K562 (cell line): Measurements from ENCODE around the gene COL15A1. TPM values are rescaled to one million over a fixed set of nuclear protein-coding genes. Genes with fewer than 3 reads are reported as not detected.
"Not testable (repeated sequence)": the region's sequence is repeated elsewhere in the genome, so short reads cannot be mapped to it uniquely, and the experiment has no call there.

Experiments
- ATAC-seq: fragments of 200-7000 bp; cut with Tn5 transposase; 3 replicates; pipeline ENCODE4 v1.9.1; 2020; ENCODE audit warnings: moderate library complexity
- BruUV-seq: library from RNA; stranded (reverse); fragments of 400-500 nt; replicated peaks from 2 replicates; lab custom pipeline; 2021; lab: Mats Ljungman, UMichigan
- CTCF ChIA-PET: fragments of 300-600 bp; formaldehyde crosslinking; extraction: SDS; loops from one replicate; lab custom pipeline; 2021; ENCODE audit warnings: low intra/inter-chr PET ratio; lab: Yijun Ruan, JAX
- POLR2A ChIA-PET: fragments of 300-600, 350-650 bp; sonication (Branson Sonifier 250); formaldehyde crosslinking; extraction: SDS; loops from one replicate; lab custom pipeline; 2021; ENCODE audit warnings: antibody characterized with exemption, inconsistent platforms; lab: Yijun Ruan, JAX
- DNase-seq, 4 experiments: peaks; one replicate each; pipeline versions ENCODE4 v3.0.0 to v3.0.0-alpha.2; 2011 to 2018; ENCODE audit warnings: low spot score in 3 of 4, mixed read lengths in 3 of 4; ENCODE audit errors: extremely low read depth in 1 of 4
- FAIRE-seq: peaks from 2 replicates; lab custom pipeline; 2011; peaks lifted over from hg19 to GRCh38; lab: Jason Lieb, UNC
- H2AFZ ChIP-seq: 2 replicates; pipeline ENCODE4 v1.6.0; 2011; ENCODE audit warnings: low read depth, low read length, control low read depth, inconsistent platforms
- H3K27ac ChIP-seq: fragments of 200-600 bp; 3 replicates; pipeline ENCODE4 v1.8.0; 2011; ENCODE audit warnings: low read depth, mild to moderate bottlenecking, control low read depth, inconsistent platforms, low read length, moderate library complexity, mixed read lengths; ENCODE audit errors: extremely low read depth
- H3K27me3 ChIP-seq, 2 experiments: fragments of 300-600 bp in 1 of 2; 2 replicates in 1 of 2; 3 replicates in 1 of 2; pipeline versions ENCODE4 v1.6.0 to v1.8.0; 2011; ENCODE audit warnings: inconsistent platforms in 2 of 2, low read length in 2 of 2, mild to moderate bottlenecking in 1 of 2, mixed read lengths in 1 of 2, moderate library complexity in 1 of 2; ENCODE audit not compliant: control insufficient read depth in 2 of 2, insufficient read depth in 2 of 2
- H3K36me3 ChIP-seq: fragments of 300-600 bp; 3 replicates; pipeline ENCODE4 v1.8.0; 2011; ENCODE audit warnings: mild to moderate bottlenecking, low read length, inconsistent platforms; ENCODE audit not compliant: control insufficient read depth, insufficient read depth
- H3K4me1 ChIP-seq, 2 experiments: fragments of 200-600 bp in 1 of 2; replicated peaks in 1 of 2; 2 replicates in 1 of 2; 3 replicates in 1 of 2; pipeline versions ENCODE4 v1.5.1 to v1.8.0; 2011; ENCODE audit warnings: inconsistent platforms in 2 of 2, low read length in 2 of 2, mild to moderate bottlenecking in 1 of 2, mixed read lengths in 1 of 2, moderate library complexity in 1 of 2; ENCODE audit not compliant: control insufficient read depth in 2 of 2, insufficient read depth in 2 of 2
- H3K4me2 ChIP-seq: 2 replicates; pipeline ENCODE4 v1.6.1; 2011; ENCODE audit warnings: low read length, control low read depth, inconsistent platforms, mixed read lengths; ENCODE audit not compliant: insufficient read depth
- H3K4me3 ChIP-seq: fragments of 200-600 bp; sonication (generic), shearing (Covaris generic); 2 replicates; pipeline ENCODE4 v1.5.1; 2016; ENCODE audit warnings: control low read depth, inconsistent platforms
- H3K79me2 ChIP-seq: fragments of 200-600 bp; 3 replicates; pipeline ENCODE4 v1.8.0; 2011; ENCODE audit warnings: low read length, inconsistent platforms; ENCODE audit not compliant: control insufficient read depth, insufficient read depth
- H3K9ac ChIP-seq, 2 experiments: 2 replicates each; pipeline versions ENCODE4 v1.6.0 to v1.6.1; 2011; ENCODE audit warnings: low read depth in 2 of 2, low read length in 2 of 2, control low read depth in 1 of 2, inconsistent platforms in 1 of 2, mild to moderate bottlenecking in 1 of 2, mixed read lengths in 1 of 2; ENCODE audit not compliant: insufficient read depth in 1 of 2
- H3K9me1 ChIP-seq: one replicate; pipeline ENCODE4 v1.6.0; 2011; ENCODE audit warnings: inconsistent platforms, mild to moderate bottlenecking, low read length, moderate library complexity; ENCODE audit not compliant: control insufficient read depth, insufficient read depth
- H3K9me3 ChIP-seq: replicated peaks from 2 replicates; pipeline ENCODE4 v1.5.1; 2011; ENCODE audit warnings: low read depth, low read length, inconsistent platforms; ENCODE audit not compliant: control insufficient read depth, insufficient read depth
- H4K20me1 ChIP-seq: replicated peaks from 2 replicates; pipeline ENCODE4 v1.6.1; 2011; ENCODE audit warnings: low read length, inconsistent platforms, mixed read lengths; ENCODE audit not compliant: control insufficient read depth, insufficient read depth
- BHLHE40 ChIP-seq: IDR thresholded peaks from 2 replicates; pipeline ENCODE4 v1.6.1; 2011; ENCODE audit warnings: low read length, improper control_type of control experiment
- L3MBTL2 ChIP-seq: fragments of 450-650 bp; IDR thresholded peaks from 2 replicates; pipeline ENCODE4 v1.6.1; 2016; ENCODE audit warnings: mild to moderate bottlenecking, moderate library complexity
- MEIS2 ChIP-seq: fragments of 450-650 bp; IDR thresholded peaks from 2 replicates; pipeline ENCODE4 v1.6.1; 2014; ENCODE audit warnings: mild to moderate bottlenecking; ENCODE audit not compliant: partially characterized antibody
- RAD21 ChIP-seq, 2 experiments: fragments of 250-450 bp in 1 of 2; fragments of 450-650 bp in 1 of 2; sonication (Bioruptor Pico) in 1 of 2; formaldehyde crosslinking in 1 of 2; IDR thresholded peaks in 1 of 2; conservative IDR thresholded peaks in 1 of 2; 2 replicates each; pipeline versions ENCODE4 v1.4.0 to v1.8.0; 2020 to 2022; ENCODE audit warnings: mild to moderate bottlenecking in 2 of 2, moderate library complexity in 1 of 2
- RAD51 ChIP-seq: fragments of 450-650 bp; IDR thresholded peaks from 2 replicates; pipeline ENCODE4 v1.7.1; 2016; ENCODE audit warnings: low read depth, mild to moderate bottlenecking, borderline replicate concordance
- SPI1 ChIP-seq: IDR thresholded peaks from 2 replicates; pipeline ENCODE4 v1.6.1; 2011; ENCODE audit warnings: low read depth, low read length, control low read depth, borderline replicate concordance
- WGBS: fragments of 100-300 bp; shearing (Covaris generic); methylation state at CpG from one replicate; pipeline ENCODE4 v1.1.6; 2016; ENCODE audit warnings: low coverage, mixed read lengths; ENCODE audit not compliant: insufficient coverage; ENCODE audit errors: missing lambda C conversion rate; 5-methylcytosine and 5-hydroxymethylcytosine counted together
- in situ Hi-C: fragments of 300-500 bp; cut with MboI; formaldehyde crosslinking; loops from 4 replicates; pipeline ENCODE4 v1.15.0; 2018; ENCODE audit warnings: inconsistent platforms, mixed read lengths
- intact Hi-C: fragments of 100-400 bp; cut with micrococcal nuclease; formaldehyde crosslinking; loops from 2 replicates; pipeline ENCODE4 v1.14.2; 2022
- polyA plus RNA-seq, 8 experiments: library from polyadenylated mRNA; depleted of rRNA in 4 of 8; stranded (reverse) in 5 of 8; unstranded in 3 of 8; fragments of >200 nt; fragmentation: Nextera tagmentation in 2 of 8; fragmentation: Illumina TruSeq in 1 of 8; extraction: Ambion mirVana in 2 of 8; extraction: Trizol in 1 of 8; gene quantifications; 2 replicates each; pipeline versions ENCODE4 v1.2.1 to v1.2.3, GENCODE V29; 2011 to 2014; ENCODE audit warnings: inconsistent platforms in 1 of 8, missing spikeins in 1 of 8
- total RNA-seq, 7 experiments: library from RNA; depleted of rRNA in 6 of 7; stranded (reverse); fragments of >200 nt in 6 of 7; fragmentation: Illumina TruSeq in 2 of 7; extraction: Trizol in 2 of 7; gene quantifications; 2 replicates each; pipeline versions ENCODE4 v1.2.1 to v1.2.3, GENCODE V29; 2011 to 2021; ENCODE audit warnings: low replicate concordance in 1 of 7
- TF ChIP-seq, protein P1 (sequence below): fragments of 450-650 bp; IDR thresholded peaks from 2 replicates; pipeline ENCODE4 v1.6.1; 2016; ENCODE audit warnings: mild to moderate bottlenecking, moderate library complexity
- TF ChIP-seq, protein P2 (sequence below): sonication (generic); formaldehyde crosslinking; IDR thresholded peaks from 2 replicates; pipeline ENCODE4 v1.9.0; 2022; ENCODE audit warnings: mild to moderate bottlenecking, missing genetic modification reagents
- TF ChIP-seq, protein P3 (sequence below): sonication (generic); formaldehyde crosslinking; IDR thresholded peaks from 2 replicates; pipeline ENCODE4 v1.5.0; 2020; ENCODE audit warnings: missing genetic modification reagents

The COL15A1 gene
- total and polyA plus RNA-seq, 9 of the 15 experiments (the other 6 are each of a cell fraction or from before 2014, with no cell fraction given), result 0.46 to 5.1 (median 2.6) TPM

DNA sequence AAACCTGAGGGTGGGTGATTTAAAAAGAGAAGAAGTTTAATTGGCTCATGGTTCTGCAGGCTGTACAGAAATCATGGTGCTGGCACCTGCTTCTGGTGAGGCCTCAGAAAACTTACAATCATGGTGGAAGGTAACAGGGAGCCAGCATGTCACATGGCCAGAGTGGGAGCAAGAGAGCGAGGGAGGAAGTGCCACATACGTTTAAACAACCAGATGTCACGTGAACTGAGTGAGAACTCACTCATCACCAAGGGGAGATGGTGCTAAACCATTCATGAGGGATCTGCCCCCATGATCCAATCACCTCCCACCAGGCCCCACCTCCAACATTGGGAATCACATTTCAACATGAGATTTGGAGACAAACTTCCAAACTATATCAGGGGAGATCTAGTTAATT is 41.9 kb upstream of the COL15A1 start:
- H3K36me3 ChIP-seq, BruUV-seq, CTCF ChIA-PET, ATAC-seq, H3K9me3 ChIP-seq, H3K4me3 ChIP-seq, FAIRE-seq, H3K9ac ChIP-seq, H4K20me1 ChIP-seq, intact Hi-C loops, POLR2A ChIA-PET, H3K4me2 ChIP-seq, H3K27me3 ChIP-seq, H3K9me1 ChIP-seq, H3K27ac ChIP-seq, DNase-seq, in situ Hi-C loops, H2AFZ ChIP-seq, H3K79me2 ChIP-seq: not testable (repeated sequence)
- H3K4me1 ChIP-seq, result peaks cover 6 to 22% of the 10 kb centered on the region in 2 experiments
- WGBS, result 29% methylated on average over 3 of the region's 3 CpGs
- peak; percentile 42; the same call in 1 of the 2 replicates for TF ChIP-seq L3MBTL2
- TF ChIP-seq MEIS2, result peak; percentile 56
- TF ChIP-seq, protein P1, sequence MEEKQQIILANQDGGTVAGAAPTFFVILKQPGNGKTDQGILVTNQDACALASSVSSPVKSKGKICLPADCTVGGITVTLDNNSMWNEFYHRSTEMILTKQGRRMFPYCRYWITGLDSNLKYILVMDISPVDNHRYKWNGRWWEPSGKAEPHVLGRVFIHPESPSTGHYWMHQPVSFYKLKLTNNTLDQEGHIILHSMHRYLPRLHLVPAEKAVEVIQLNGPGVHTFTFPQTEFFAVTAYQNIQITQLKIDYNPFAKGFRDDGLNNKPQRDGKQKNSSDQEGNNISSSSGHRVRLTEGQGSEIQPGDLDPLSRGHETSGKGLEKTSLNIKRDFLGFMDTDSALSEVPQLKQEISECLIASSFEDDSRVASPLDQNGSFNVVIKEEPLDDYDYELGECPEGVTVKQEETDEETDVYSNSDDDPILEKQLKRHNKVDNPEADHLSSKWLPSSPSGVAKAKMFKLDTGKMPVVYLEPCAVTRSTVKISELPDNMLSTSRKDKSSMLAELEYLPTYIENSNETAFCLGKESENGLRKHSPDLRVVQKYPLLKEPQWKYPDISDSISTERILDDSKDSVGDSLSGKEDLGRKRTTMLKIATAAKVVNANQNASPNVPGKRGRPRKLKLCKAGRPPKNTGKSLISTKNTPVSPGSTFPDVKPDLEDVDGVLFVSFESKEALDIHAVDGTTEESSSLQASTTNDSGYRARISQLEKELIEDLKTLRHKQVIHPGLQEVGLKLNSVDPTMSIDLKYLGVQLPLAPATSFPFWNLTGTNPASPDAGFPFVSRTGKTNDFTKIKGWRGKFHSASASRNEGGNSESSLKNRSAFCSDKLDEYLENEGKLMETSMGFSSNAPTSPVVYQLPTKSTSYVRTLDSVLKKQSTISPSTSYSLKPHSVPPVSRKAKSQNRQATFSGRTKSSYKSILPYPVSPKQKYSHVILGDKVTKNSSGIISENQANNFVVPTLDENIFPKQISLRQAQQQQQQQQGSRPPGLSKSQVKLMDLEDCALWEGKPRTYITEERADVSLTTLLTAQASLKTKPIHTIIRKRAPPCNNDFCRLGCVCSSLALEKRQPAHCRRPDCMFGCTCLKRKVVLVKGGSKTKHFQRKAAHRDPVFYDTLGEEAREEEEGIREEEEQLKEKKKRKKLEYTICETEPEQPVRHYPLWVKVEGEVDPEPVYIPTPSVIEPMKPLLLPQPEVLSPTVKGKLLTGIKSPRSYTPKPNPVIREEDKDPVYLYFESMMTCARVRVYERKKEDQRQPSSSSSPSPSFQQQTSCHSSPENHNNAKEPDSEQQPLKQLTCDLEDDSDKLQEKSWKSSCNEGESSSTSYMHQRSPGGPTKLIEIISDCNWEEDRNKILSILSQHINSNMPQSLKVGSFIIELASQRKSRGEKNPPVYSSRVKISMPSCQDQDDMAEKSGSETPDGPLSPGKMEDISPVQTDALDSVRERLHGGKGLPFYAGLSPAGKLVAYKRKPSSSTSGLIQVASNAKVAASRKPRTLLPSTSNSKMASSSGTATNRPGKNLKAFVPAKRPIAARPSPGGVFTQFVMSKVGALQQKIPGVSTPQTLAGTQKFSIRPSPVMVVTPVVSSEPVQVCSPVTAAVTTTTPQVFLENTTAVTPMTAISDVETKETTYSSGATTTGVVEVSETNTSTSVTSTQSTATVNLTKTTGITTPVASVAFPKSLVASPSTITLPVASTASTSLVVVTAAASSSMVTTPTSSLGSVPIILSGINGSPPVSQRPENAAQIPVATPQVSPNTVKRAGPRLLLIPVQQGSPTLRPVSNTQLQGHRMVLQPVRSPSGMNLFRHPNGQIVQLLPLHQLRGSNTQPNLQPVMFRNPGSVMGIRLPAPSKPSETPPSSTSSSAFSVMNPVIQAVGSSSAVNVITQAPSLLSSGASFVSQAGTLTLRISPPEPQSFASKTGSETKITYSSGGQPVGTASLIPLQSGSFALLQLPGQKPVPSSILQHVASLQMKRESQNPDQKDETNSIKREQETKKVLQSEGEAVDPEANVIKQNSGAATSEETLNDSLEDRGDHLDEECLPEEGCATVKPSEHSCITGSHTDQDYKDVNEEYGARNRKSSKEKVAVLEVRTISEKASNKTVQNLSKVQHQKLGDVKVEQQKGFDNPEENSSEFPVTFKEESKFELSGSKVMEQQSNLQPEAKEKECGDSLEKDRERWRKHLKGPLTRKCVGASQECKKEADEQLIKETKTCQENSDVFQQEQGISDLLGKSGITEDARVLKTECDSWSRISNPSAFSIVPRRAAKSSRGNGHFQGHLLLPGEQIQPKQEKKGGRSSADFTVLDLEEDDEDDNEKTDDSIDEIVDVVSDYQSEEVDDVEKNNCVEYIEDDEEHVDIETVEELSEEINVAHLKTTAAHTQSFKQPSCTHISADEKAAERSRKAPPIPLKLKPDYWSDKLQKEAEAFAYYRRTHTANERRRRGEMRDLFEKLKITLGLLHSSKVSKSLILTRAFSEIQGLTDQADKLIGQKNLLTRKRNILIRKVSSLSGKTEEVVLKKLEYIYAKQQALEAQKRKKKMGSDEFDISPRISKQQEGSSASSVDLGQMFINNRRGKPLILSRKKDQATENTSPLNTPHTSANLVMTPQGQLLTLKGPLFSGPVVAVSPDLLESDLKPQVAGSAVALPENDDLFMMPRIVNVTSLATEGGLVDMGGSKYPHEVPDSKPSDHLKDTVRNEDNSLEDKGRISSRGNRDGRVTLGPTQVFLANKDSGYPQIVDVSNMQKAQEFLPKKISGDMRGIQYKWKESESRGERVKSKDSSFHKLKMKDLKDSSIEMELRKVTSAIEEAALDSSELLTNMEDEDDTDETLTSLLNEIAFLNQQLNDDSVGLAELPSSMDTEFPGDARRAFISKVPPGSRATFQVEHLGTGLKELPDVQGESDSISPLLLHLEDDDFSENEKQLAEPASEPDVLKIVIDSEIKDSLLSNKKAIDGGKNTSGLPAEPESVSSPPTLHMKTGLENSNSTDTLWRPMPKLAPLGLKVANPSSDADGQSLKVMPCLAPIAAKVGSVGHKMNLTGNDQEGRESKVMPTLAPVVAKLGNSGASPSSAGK, result peak; percentile 22; the same call in 1 of the 2 replicates
- TF ChIP-seq, protein P2, sequence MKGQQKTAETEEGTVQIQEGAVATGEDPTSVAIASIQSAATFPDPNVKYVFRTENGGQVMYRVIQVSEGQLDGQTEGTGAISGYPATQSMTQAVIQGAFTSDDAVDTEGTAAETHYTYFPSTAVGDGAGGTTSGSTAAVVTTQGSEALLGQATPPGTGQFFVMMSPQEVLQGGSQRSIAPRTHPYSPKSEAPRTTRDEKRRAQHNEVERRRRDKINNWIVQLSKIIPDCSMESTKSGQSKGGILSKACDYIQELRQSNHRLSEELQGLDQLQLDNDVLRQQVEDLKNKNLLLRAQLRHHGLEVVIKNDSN (CRISPR knock-in tag), result peak; percentile 49; the same call in 1 of the 2 replicates
- TF ChIP-seq BHLHE40, result peak; percentile 48
- TF ChIP-seq, protein P3, sequence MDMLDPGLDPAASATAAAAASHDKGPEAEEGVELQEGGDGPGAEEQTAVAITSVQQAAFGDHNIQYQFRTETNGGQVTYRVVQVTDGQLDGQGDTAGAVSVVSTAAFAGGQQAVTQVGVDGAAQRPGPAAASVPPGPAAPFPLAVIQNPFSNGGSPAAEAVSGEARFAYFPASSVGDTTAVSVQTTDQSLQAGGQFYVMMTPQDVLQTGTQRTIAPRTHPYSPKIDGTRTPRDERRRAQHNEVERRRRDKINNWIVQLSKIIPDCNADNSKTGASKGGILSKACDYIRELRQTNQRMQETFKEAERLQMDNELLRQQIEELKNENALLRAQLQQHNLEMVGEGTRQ (CRISPR knock-in tag), result peak; percentile 58
- peak; percentile 61; the same call in 1 of the 2 replicates for TF ChIP-seq SPI1
- TF ChIP-seq RAD51, result peak; percentile 47; the same call in 1 of the 2 replicates
- peak in 1 of 2 experiments; percentile 4; a peak in 1 of 4 replicates for TF ChIP-seq RAD21 (CRISPR knock-in tag; conservative IDR thresholded peaks at IDR 0.05 in 1 of 2, IDR thresholded peaks at IDR 0.05 in 1 of 2)
